Umbilical cord (tissue), 2 donors: ENCODE data around the gene ATP10A. TPM values are rescaled to one million over a fixed set of nuclear protein-coding genes. Genes with fewer than 3 reads are reported as not detected.
A peak's percentile ranks its signal among the peaks of the same experiment; 100 is the strongest.
"Not testable (repeated sequence)": the region's sequence is repeated elsewhere in the genome, so short reads cannot be mapped to it uniquely, and the experiment has no call there.

Experiments used
- DNase-seq: peaks from one replicate; pipeline ENCODE4 v3.0.0-alpha.2; 2015; ENCODE audit warnings: low spot score
- total RNA-seq: library from RNA; depleted of rRNA; stranded (reverse); fragments of >200 nt; gene quantifications from one replicate; pipeline ENCODE4 v1.2.3, GENCODE V29; 2014; ENCODE audit warnings: low replicate concordance; ENCODE audit not compliant: insufficient read depth

Gene ATP10A
- total RNA-seq, 1 donor from 2014 or later: 18.3 TPM

DNA sequence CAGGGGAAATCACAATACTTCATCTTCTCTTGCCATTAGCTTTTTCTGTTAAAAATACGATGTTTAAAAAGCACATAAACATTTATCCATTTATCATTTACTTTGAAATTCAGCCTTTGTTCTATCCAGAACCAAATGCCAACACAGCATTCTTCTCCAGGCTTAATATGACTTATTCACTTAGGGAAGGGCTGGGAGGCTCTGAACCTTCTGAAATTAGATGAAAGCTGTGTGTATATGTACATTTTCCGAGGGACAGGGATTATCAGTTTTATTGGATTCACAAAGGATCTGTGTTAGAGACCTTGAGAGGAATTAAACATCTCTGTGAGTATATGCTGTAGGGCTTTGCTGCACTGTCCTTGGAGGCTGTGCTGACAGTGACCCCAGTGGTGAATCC lies 213.7 kb downstream of the ATP10A start:
- peak; percentile 19 for DNase-seq

DNA sequence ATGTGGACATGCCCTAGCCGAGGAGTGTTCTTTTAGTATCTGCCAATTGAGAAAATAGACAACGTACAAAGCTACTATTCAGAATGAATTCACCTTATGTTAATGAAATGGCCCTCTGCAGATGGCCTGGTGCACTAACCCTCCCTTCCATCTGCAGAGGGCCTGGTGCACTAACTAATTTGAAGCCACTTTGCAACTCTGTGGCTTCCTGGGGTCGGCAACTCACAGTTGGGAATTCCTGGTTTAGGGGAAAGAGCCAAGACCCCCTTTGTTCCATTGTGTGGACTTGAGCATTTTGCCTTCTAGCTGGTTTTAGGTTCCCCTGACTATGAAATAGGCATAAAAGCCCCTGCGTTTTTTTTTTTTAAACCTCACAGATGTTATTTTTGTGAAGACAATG lies 220.0 kb downstream of the ATP10A start:
- no peak for DNase-seq

- DNase-seq: no peak
Measured at GRCh38 chr15:25641762-25642161, 221.4 kb downstream of the ATP10A start.

- DNase-seq: no peak
Measured at GRCh38 chr15:25641361-25641760, 221.8 kb downstream of the ATP10A start.

DNA sequence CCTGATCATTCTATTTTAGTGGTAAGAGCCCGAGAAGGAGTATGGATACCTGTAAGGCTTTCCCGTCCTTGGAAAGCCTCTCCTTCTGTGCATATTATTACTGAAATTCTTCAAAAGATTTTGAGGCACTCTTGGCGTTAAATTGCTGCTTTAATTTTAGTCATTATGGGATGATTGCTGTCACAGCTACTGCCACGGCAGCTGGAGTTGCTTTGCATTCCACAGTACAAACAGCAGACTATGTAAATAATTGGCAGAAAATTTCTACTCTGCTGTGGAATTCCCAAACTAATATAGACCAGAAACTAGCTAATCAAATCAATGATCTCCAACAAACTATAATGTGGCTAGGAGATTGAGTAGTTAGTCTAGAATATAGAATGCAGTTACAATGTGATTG lies 222.2 kb downstream of the ATP10A start:
- not testable (repeated sequence) for DNase-seq

DNA sequence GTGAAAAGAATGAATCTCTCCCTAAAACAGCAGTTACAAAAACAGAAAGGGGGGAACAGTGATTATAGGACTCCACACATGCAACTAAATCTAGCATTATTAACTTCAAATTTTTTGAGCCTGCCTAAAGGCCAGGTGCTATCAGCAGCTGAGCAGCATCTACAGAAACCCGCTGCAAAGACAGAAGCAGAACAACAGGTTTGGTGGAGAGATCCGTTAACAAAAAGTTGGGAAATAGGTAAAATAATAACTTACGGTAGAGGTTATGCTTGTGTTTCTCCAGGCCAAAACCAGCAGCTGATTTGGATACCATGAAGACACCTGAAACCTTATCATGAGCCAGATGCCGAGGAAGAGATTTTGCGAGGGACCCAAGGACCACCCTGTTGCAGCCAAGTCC lies 222.7 kb downstream of the ATP10A start:
- no peak for DNase-seq

GRCh38 chr15:25636486-25636885 lies 226.6 kb downstream of the ATP10A start:
- DNase-seq: not testable (repeated sequence)

GRCh38 chr15:25635191-25635590 lies 227.9 kb downstream of the ATP10A start:
- DNase-seq: no peak

GRCh38 chr15:25633862-25634261 lies 229.3 kb downstream of the ATP10A start:
- DNase-seq: no peak

DNA sequence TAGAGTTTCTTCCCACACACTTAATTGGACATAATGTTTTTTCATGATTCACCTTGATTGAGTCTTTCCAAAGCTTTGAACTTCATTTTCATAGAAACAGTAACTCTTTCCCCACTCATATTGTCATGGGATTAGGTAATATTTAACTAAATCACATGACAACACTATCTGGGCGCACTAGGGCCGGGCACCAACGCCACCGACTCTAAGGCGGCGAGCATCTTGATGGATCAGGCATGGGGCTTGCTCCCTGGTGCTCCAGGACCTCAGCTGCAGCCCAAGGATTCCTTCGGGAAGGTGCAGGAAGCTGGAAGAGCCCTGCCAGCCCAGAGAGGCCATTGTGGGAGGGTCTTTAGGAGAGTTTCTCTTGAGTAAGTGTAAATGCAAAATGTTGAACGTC lies 231.2 kb downstream of the ATP10A start:
- DNase-seq: no peak
